ENCODE results near the gene SLC4A3.
A peak's percentile ranks its signal among the peaks of the same experiment; 100 is the strongest.

Gene SLC4A3, protein sequence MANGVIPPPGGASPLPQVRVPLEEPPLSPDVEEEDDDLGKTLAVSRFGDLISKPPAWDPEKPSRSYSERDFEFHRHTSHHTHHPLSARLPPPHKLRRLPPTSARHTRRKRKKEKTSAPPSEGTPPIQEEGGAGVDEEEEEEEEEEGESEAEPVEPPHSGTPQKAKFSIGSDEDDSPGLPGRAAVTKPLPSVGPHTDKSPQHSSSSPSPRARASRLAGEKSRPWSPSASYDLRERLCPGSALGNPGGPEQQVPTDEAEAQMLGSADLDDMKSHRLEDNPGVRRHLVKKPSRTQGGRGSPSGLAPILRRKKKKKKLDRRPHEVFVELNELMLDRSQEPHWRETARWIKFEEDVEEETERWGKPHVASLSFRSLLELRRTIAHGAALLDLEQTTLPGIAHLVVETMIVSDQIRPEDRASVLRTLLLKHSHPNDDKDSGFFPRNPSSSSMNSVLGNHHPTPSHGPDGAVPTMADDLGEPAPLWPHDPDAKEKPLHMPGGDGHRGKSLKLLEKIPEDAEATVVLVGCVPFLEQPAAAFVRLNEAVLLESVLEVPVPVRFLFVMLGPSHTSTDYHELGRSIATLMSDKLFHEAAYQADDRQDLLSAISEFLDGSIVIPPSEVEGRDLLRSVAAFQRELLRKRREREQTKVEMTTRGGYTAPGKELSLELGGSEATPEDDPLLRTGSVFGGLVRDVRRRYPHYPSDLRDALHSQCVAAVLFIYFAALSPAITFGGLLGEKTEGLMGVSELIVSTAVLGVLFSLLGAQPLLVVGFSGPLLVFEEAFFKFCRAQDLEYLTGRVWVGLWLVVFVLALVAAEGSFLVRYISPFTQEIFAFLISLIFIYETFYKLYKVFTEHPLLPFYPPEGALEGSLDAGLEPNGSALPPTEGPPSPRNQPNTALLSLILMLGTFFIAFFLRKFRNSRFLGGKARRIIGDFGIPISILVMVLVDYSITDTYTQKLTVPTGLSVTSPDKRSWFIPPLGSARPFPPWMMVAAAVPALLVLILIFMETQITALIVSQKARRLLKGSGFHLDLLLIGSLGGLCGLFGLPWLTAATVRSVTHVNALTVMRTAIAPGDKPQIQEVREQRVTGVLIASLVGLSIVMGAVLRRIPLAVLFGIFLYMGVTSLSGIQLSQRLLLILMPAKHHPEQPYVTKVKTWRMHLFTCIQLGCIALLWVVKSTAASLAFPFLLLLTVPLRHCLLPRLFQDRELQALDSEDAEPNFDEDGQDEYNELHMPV

DNA sequence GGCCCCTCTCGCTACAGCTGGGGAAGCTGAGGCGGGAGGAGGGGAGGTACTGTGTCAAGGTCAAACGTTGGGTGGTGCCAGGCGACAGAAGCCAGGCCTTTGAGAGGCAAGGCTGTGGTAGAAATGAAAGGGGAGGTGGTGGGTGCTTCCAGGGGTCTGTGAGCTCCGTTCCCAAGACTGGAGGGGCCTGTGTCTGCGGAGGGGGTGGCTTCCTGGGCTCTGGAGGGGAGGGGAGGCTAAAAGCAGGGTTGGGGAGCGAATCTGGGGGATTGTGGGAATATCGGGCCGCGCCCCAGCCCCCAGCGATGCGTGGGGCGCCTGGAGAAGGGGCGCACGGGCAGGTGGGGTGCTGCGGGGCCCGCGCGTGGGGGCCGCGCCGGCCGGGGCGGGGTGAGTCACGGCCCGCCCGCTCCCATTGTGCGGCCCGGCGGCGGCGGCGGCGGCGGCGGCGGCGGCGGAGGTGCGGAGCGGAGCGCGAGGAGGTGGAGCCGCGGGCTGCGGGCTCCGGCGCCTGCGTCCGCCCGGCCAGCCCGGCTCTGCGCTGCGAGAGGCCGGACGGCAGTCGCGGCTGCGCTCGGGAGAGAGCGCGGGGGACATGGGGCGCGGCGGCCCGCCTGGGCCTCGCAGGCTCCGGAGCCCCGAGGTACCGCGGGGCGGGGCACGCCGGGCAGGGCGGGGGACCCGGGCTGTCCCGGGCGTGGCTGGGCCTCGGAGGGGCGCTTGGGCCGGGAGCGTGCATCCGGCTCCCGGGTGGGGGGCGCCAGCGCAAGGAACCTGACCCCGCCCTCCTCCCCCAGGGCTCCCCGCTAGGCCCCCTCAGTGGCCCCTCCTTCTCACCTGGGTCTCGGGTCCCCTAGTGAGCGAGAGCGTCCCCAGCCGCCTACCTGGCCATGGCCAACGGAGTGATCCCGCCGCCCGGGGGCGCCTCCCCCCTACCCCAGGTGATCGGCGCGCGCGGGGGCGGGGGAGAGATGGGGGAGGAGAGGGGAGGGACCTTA, at the start of gene SLC4A3:
TSS of gene SLC4A3 (plus strand) at position 528 of the 998 bp plus-strand sequence. CDS start at position 891, 363 bp downstream.
- peak; percentile 22 for DNase-seq (ENCODE audit: low spot score)

DNA sequence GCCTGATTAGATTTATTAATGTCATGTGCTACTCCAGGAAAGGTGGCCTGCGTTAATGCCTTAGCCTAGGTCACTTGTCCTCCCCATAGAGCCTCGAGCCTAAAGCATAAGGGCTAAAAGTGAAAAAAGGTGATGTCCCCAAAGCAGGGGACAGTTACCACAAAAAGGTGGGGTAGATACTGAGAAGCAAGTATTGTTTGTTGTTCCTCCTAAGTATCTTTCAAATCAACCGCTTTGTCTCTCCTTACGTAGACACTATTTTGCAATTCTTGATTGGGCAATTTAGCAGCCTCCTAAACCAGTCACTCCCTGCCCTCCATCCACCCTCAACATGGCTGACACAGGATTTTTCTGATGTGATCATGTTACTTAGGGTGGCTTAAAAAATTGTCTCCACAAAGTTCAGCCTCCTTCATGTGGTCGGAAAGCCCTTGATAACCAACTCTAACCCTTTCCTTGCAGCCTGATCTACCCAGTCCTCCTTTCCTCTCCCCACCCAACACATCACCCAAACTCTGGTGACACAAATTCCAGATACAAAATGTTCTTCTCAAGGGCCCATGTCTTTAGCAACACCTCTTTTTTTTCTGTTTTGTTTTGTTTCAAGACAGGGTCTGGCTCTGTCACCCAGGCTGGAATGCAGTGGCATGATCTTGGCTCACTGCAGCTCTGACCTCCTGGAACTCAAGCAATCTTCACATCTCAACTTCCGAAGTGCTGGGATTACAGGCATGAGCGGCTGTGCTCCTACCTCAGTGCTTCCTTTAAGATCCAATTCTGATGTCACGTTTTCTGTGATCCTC, 48.4 kb upstream of the SLC4A3 start:
- DNase-seq (ENCODE audit: low spot score), result no peak

DNA sequence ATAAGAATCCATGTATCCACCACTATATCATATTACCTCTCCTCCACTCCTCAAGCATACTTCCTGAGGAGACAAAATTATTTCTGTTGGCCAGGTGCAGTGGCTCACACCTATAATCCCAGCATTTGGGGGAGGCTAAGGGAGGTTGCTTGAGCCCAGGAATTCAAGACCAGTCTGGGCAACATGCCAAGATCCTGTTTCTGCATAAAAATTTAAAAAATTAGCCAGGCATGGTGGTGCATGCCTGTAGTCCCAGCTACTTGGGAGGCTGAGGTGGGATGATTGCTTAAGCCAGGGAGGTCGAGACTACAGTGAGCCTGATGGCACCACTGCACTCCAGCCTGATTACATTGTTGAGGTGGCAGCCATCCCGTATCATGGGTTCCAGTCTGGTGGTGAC, 46.1 kb upstream of the SLC4A3 start:
- DNase-seq (ENCODE audit: low spot score), result no peak

DNA sequence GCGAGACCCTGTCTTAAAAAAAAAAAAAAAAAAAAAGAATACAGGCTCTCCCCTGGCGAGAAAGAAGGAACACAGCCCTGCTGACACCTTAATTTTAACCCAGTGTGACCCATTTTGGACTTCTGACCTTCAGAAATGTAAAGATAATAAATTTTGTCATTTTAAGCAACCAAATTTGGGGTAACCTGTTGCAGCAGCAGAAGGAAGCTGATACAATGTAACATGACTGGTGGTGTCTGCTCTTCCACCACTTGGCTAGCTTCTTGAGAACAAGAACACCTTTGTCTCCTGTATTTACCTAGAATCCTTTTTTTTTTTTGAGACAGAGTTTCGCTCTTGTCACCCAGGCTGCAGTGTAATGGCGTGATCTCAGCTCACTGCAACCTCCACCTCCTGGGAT, 36.3 kb upstream of the SLC4A3 start:
- no peak for DNase-seq (ENCODE audit: low spot score)

DNA sequence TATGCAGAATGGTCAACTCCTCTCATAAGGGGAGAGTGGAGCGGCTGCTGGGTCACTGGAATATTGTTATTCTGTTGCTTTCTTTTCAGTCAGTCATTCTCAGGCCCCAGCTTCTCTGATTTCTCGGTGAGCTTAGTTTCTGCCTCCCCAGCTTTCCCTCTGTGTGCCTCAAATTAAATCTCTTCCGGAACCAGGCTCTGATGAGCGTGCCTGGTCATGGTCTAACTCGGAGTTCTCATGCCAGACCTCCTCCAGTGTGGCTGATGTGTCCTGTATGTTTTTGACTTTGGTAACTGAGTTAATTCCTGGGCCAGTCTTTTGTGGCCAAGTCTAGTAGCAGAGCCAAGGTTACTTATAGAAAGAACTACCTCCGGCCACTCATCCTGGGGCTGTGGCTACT, 34.7 kb upstream of the SLC4A3 start:
- no peak for DNase-seq (ENCODE audit: low spot score)

DNA sequence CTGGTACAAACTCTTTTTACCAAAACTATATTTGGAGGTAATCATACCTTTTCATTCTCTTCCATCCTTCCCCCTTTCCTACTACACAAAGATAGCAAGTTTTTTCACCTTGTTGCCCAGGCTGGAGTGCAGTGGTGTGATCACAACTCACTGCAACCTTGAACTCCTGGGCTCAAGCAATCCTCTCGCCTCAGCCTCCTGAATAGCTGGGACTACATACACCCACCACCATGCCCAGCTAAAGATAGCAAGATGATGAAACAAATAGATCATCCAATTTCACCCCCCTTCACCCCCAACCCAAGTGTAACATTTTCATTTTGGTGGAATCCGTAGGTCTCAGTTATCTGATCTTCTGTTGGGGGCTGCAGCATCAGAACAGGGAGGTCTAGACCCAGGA, 34.3 kb upstream of the SLC4A3 start:
- no peak for DNase-seq (ENCODE audit: low spot score)

DNA sequence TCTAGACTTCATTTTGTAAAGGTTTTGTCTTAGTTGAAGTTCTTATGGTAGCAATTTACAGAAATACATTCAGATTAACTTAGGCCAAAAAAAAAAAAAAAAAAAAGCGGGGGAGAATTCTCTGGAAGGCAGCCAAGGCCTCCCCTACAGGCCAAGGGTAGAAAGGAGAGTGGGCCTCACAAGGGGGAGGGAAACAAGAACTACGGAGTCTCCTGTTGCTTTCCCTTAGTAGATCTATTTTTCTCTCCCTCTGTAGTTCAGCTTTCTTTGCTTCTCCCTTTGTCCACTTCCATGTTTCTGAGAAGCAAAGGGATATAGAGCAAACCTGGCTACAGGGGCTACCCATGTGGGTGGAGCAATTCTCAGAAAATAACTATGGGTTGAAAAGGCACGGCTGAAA, 32.2 kb upstream of the SLC4A3 start:
- DNase-seq (ENCODE audit: low spot score), result no peak

DNA sequence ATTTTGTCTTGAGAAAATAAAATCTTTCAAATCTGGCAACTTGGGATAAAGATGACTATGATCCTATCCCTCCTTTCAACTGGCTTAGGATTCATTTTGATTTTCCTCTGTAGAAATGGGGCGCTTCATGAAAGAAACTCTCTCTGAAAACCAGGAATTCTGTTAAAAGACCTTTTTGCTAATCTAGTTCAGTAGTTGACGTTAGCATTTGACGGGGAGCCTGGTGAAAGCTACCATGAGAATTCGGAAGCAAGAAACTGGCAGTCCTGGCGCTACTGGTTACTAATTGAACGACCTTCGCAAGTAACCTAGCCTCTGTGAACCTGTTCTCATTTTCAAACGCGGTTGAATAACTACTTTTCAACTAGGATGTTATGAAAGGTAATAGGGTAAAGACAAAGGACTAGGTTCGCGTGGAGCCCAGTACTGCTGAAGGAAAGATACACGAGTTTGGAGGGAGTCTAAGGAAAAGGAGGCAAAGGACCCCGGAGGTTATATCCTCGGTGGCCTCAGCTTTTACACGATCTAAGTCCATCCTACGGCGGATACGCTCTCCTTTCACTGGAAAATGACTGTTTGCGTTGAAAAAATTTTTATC, 30.4 kb upstream of the SLC4A3 start:
- DNase-seq (ENCODE audit: low spot score), result no peak

DNA sequence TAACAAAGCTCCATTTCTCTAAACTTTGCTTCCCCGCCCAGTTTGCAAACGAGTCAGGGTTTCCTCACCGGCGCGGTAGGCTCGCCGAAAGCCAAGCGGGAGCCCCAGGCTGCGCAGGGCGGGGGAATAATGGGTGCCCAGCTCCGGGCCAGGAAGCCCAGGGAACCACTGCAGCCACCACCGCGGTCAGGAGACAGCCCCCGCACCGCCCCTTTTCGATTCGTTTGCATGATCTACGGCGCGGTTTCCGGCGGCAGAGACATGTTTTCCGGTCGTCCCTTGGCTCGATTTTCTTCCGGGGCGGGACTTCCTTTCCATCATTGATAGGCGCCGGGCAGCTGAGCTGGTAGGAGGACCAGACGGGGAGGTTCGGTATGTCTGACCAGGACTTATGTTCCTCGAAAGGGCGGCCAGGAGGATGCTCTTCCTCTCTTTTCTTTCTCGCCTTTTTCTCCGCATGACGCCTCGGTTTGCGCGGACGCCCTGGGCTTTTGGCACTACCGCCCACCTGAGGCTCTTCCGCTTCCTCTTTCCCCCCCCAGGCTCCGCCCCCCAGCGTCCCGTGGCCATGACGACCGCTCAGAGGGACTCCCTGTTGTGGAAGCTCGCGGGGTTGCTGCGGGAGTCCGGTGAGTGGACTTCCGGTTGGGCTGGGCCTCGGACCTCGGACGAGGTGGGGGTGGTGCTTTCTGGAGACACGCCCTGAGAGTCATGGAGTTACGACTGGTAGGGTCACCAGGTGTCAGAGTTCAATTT, 29.7 kb upstream of the SLC4A3 start, which contains the start of gene STK11IP:
TSS of gene STK11IP (plus strand) at position 306 of the 756 bp plus-strand sequence. CDS start at position 569, 263 bp downstream.
- peak; percentile 97 for DNase-seq (ENCODE audit: low spot score)

DNA sequence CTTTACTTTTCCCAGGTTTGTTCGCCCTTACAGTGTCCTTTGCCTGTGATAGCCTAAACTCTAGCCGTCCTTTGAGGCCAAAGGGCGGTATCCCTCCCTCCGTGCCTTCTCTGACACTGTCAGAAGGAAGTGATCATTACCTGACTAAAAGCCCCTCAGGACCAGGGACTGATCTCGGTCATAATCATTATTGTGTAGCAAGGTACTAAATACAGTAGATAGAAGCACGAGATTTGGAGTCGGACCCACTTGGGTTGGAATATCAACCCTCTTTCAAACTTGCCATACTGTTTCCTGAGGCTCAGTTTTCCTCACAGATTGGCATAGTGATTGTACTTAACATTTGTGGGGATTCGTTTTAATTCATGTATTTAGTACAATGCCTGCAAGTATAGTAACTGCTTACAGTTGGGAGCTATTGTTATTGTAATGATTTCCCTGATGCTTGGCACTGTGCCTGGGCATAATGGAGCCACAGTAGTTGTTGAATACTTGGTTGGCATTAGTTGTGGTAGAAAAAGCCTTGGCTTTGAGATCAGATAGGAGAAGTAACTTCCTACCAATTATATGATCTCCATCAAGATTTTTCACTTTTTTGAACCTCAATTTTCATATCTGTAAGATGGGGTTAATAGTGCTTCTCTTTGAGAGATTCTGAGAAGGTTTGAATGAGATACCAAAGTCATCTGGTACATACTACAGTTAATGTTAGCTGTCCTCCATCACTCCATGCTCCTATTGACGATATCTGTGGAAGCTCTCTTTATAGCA, 28.9 kb upstream of the SLC4A3 start:
- no peak for DNase-seq (ENCODE audit: low spot score)

DNA sequence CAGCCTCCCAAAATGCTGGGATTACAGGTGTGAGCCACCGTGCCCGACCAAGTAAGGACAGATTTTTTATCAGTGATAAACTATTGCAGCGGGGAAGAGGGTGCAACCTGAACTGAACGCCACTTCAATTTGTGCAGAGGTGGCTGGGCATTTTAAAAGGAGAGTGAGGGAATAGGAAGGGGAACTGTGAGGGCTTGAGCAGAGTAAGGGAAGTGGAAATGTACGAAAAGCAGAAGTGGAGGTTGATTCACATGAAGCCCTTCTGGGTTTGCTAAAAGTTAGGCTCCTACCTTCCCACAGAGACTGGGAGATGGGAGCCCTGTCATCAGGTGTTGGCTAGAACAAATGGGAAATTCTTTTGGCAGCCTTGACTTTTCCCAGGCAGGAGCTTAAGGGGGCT, 23.7 kb upstream of the SLC4A3 start:
- no peak for DNase-seq (ENCODE audit: low spot score)

DNA sequence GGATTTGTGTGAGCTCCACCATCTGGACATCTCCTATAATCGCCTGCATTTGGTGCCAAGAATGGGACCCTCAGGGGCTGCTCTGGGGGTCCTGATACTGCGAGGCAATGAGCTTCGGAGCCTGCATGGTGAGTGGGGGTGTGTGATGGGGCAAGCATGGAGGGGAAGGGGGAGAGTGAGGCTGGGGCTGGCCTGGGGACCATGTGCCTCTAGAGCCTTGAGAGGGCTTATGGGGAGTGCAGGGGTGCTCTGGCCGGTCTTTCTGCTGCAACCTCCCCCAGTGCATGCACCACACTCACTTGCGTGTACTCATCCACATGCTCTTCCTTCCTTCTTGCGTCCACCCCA, 21.8 kb upstream of the SLC4A3 start:
- DNase-seq (ENCODE audit: low spot score), result no peak

DNA sequence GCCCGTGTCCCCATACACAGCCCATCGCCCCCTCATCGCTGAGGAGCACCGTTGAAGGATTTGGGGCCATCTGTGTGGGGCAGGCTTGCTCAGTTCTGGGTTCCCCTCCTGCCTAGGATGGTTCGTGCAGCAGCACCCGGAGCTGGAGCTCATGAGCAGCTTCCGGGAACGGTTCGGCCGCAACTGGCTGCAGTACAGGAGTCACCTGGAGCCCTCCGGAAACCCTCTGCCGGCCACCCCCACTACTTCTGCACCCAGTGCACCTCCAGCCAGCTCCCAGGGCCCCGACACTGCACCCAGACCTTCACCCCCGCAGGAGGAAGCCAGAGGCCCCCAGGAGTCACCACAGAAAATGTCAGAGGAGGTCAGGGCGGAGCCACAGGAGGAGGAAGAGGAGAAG, 19.5 kb upstream of the SLC4A3 start:
- no peak for DNase-seq (ENCODE audit: low spot score)

DNA sequence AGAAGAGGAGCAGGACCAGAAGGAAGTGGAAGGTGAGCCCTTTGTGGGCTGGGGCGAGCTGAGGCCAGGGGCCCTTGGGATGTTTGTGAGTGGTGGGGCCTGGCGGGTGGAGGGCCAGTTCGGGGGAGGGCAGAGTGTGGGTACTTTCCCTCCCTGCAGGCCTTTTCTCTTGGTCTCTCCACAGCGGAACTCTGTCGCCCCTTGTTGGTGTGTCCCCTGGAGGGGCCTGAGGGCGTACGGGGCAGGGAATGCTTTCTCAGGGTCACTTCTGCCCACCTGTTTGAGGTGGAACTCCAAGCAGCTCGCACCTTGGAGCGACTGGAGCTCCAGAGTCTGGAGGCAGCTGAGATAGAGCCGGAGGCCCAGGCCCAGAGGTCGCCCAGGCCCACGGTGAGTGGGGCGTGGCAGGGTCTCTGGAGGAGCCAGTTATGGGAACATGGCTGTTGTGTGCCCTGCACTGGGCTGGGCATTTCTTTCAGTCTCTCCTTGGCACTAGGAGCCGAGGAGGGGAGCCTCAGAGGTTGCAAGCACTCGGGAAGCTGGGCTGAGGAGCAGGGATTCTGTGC, 18.9 kb upstream of the SLC4A3 start:
- no peak for DNase-seq (ENCODE audit: low spot score)

DNA sequence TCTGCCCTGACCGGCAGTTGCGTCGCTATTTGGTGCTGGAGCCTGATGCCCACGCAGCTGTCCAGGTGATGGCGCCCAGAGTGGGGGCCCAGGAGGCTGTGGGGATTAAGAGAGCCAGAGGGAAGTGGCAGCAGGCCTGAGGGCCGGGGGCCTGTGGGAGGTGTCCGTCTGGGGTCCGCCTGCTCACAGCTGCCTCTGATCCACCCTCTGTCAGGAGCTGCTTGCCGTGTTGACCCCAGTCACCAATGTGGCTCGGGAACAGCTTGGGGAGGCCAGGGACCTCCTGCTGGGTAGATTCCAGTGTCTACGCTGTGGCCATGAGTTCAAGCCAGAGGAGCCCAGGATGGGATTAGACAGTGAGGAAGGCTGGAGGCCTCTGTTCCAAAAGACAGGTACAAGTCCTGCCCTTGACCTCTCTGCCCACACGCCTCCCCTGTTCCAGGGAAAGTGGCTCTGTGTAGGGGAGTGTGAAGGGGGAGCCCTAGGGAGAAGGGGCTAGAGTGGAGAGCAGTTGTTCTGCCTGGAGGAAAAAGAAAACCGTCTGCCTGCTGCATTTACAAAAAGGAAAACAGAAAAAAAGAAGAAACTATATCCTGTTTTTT, 18.2 kb upstream of the SLC4A3 start:
- no peak for DNase-seq (ENCODE audit: low spot score)

DNA sequence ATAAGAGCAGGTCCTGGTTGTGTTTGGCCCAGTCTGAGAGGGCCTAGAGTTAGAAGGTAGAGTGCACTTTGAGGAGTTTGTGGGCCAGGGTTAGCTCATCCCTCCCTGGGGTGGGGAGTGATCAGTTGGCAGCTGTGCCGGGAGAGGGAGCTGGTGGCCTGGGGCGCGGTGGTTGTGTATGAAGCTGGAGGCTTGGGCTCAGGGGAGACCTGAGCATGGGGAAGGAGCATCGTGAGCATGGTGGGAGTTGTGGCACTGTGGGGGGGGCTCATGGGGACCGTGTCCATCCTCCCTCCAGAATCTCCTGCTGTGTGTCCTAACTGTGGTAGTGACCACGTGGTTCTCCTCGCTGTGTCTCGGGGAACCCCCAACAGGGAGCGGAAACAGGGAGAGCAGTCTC, 16.1 kb upstream of the SLC4A3 start:
- no peak for DNase-seq (ENCODE audit: low spot score)

DNA sequence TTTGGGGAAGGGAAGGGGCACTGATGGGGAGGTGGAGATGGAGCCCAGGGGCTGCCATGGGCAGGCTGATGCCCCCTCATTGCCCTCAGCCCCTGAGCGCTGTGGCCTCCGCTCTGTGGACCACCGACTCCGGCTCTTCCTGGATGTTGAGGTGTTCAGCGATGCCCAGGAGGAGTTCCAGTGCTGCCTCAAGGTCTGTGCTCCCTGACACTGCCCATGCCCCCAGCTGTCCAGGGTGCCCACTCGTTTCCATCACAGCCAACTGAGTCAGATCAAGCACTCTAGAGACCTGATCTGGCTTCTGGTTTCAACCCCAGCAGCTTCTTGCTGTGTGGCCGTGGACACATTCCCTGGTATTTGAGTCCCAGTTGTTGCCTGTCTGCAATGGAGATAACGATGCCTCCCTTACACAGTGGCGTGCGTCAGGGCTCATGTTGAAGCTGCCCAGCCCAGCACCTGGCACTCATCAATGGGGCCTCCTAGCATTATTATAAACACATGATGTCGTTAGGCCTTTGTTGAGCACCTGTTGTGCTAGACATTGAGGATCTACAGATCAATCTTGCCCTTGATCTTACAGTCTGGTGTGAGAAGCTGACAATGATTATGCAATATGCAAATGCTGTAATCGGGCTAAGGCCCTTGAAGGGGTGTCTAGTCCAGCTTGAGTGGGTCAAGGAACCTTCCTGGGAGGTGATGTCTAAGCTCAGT, 15.4 kb upstream of the SLC4A3 start:
- no peak for DNase-seq (ENCODE audit: low spot score)
